ENCODE results near the gene FMN2.

FMN2 gene

GRCh38 chr1:240068961-240069360 lies 22.7 kb upstream of the FMN2 start:
- TF ChIP-seq PPARA (CRISPR knock-in tag; IDR thresholded peaks at IDR 0.05; ENCODE audit: borderline replicate concordance): no peak
- TF ChIP-seq CSRNP3 (CRISPR knock-in tag; IDR thresholded peaks at IDR 0.05): no peak
- no peak for TF ChIP-seq ZNF70 (CRISPR knock-in tag; IDR thresholded peaks at IDR 0.05)
- TF ChIP-seq RARB (CRISPR knock-in tag; IDR thresholded peaks at IDR 0.05): no peak
- TF ChIP-seq ISL1 (CRISPR knock-in tag; IDR thresholded peaks at IDR 0.05): no peak
- no peak for TF ChIP-seq CREB5 (CRISPR knock-in tag; IDR thresholded peaks at IDR 0.05; ENCODE audit: low read depth)
- no peak for TF ChIP-seq TSHZ2 (CRISPR knock-in tag; IDR thresholded peaks at IDR 0.05)
- no peak for TF ChIP-seq GLIS3 (CRISPR knock-in tag; IDR thresholded peaks at IDR 0.05)
- TF ChIP-seq ZNF565 (CRISPR knock-in tag; conservative IDR thresholded peaks at IDR 0.05; ENCODE audit: low read depth): no peak
- no peak for TF ChIP-seq TCF4 (CRISPR knock-in tag; IDR thresholded peaks at IDR 0.05; ENCODE audit: borderline replicate concordance)
- no peak for ATAC-seq

- TF ChIP-seq TCF4 (CRISPR knock-in tag; IDR thresholded peaks at IDR 0.05; ENCODE audit: borderline replicate concordance) (no peak), SNAI2 (CRISPR knock-in tag; IDR thresholded peaks at IDR 0.05) (no peak), ISL1 (CRISPR knock-in tag; IDR thresholded peaks at IDR 0.05) (no peak)
- ATAC-seq: no peak
Observed at GRCh38 chr1:240070188-240070587, 21.5 kb upstream of the FMN2 start.

GRCh38 chr1:240073097-240073496 lies 18.6 kb upstream of the FMN2 start:
- no peak for TF ChIP-seq TSHZ2 (CRISPR knock-in tag; IDR thresholded peaks at IDR 0.05)
- no peak for TF ChIP-seq ARNTL (CRISPR knock-in tag; IDR thresholded peaks at IDR 0.05; ENCODE audit: borderline replicate concordance, low read depth)
- TF ChIP-seq CREB5 (CRISPR knock-in tag; IDR thresholded peaks at IDR 0.05; ENCODE audit: low read depth): no peak
- TF ChIP-seq SNAI2 (CRISPR knock-in tag; IDR thresholded peaks at IDR 0.05): no peak
- TF ChIP-seq PPARA (CRISPR knock-in tag; IDR thresholded peaks at IDR 0.05; ENCODE audit: borderline replicate concordance): no peak
- no peak for TF ChIP-seq TOX (CRISPR knock-in tag; IDR thresholded peaks at IDR 0.05; ENCODE audit: borderline replicate concordance)
- TF ChIP-seq PATZ1 (CRISPR knock-in tag; IDR thresholded peaks at IDR 0.05; ENCODE audit: borderline replicate concordance): no peak
- no peak for TF ChIP-seq ZFP3 (CRISPR knock-in tag; IDR thresholded peaks at IDR 0.05)
- no peak for TF ChIP-seq BACH2 (CRISPR knock-in tag; IDR thresholded peaks at IDR 0.05; ENCODE audit: borderline replicate concordance)
- no peak for TF ChIP-seq TCF4 (CRISPR knock-in tag; IDR thresholded peaks at IDR 0.05; ENCODE audit: borderline replicate concordance)
- TF ChIP-seq ZNF8 (CRISPR knock-in tag; IDR thresholded peaks at IDR 0.05): no peak
- no peak for TF ChIP-seq ESRRG (CRISPR knock-in tag; IDR thresholded peaks at IDR 0.05)
- no peak for TF ChIP-seq ISL1 (CRISPR knock-in tag; IDR thresholded peaks at IDR 0.05)
- no peak for TF ChIP-seq CSDC2 (CRISPR knock-in tag; IDR thresholded peaks at IDR 0.05)
- no peak for TF ChIP-seq ZFP30 (CRISPR knock-in tag; IDR thresholded peaks at IDR 0.05)
- no peak for TF ChIP-seq ZNF70 (CRISPR knock-in tag; IDR thresholded peaks at IDR 0.05)
- no peak for TF ChIP-seq ZC3H10 (CRISPR knock-in tag; IDR thresholded peaks at IDR 0.05)
- TF ChIP-seq RARB (CRISPR knock-in tag; IDR thresholded peaks at IDR 0.05): no peak
- TF ChIP-seq POU6F1 (CRISPR knock-in tag; IDR thresholded peaks at IDR 0.05; ENCODE audit: borderline replicate concordance, low read depth): no peak
- TF ChIP-seq OSR1 (CRISPR knock-in tag; IDR thresholded peaks at IDR 0.05): no peak
- peak; percentile 65 for ATAC-seq
